GDM1 (cell line): ENCODE results near the gene EEF2.
"Not testable (repeated sequence)": the region's sequence is repeated elsewhere in the genome, so short reads cannot be mapped to it uniquely, and the experiment has no call there.

Source experiments
- DNase-seq: peaks from one replicate; lab custom pipeline; 2025; lab: John Stamatoyannopoulos, UW

EEF2 gene

DNA sequence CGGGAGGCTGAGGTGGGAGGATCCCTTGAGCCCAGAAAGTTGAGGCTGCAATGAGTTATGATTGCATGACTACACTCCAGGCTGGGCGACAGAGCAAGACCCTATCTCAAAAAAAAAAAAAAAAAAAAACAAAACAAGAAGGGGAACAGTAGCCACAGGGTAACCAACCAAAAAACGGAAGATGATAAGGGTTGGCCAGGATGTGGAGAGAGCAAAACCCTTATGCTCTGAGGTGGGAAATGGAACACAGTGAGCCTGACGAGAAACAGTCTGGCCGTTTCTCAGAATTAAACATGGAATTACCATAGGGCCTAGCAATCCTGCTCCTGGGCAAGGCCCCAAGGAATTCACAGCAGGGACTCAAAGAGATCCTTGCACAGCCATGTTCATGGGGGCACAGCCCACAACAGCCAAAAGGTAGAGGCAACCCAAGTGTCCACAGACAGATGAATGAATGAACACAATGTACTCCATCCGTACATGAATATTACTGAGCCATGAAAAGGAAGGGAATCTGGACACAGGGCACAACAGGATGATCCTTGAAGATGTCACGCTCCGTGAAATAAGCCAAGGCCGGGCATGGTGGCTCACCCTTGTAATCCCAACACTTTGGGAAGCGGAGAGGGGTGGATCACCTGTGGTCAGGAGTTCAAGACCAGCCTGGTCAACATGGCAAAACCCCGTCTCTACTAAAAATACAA, 41.1 kb downstream of the EEF2 start:
- DNase-seq, result peak; percentile 18

DNA sequence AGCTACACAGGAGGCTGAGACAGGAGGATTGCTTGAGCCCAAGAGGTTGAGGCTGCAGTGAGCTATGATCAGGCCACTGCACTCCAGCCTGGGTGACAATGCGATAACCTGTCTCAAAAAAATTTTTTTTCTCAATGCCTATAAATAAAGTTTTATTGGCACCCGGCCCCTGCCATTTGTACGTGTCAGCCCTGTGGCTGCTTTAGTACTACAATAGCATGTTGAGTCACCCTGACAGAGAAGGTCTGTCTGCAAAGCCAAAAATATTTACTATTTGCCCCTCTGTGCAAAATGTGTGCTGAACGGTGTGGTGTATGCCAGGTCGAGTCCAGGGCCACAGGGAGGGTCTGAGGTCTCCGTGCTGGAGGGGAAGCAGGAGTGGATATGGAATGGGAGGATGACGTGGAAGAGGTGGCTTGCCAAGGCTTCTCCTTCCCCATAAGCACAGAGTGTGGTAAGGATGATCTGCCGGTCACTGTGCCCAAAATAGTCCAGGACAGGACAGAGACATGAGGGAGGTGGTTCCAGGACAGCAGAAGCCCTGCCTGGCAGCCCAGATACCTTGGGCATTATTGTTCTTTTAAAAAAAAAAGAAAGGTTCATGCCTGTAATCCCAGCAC, 42.4 kb downstream of the EEF2 start:
- DNase-seq, result no peak

DNA sequence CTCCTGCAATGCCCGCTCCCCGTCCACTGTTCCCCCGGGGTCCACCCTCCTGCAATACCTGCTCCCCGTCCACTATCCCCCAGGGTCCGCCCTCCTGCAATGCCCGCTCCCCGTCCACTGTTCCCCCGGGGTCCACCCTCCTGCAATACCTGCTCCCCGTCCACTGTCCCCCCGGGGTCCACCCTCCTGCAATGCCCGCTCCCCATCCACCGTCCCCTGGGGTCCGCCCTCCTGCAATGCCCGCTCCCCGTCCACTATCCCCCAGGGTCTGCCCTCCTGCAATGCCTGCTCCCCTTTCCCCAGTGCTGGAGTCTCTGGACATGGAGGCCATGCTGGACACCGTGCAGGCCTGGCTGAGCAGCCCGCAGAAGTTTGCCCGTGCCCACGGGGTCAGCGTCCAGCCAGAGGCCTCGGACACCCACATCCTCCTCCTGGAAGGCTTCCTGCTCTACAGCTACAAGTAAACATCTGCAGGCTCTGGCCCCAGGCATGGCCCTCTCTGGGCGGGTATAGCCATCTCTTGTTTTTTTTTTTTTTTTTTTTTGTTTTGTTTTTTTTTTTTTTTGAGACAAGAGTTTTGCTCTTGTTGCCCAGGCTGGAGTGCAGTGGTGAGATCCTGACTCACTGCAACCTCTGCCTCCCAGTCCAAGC, 46.8 kb downstream of the EEF2 start:
- DNase-seq, result not testable (repeated sequence)

DNA sequence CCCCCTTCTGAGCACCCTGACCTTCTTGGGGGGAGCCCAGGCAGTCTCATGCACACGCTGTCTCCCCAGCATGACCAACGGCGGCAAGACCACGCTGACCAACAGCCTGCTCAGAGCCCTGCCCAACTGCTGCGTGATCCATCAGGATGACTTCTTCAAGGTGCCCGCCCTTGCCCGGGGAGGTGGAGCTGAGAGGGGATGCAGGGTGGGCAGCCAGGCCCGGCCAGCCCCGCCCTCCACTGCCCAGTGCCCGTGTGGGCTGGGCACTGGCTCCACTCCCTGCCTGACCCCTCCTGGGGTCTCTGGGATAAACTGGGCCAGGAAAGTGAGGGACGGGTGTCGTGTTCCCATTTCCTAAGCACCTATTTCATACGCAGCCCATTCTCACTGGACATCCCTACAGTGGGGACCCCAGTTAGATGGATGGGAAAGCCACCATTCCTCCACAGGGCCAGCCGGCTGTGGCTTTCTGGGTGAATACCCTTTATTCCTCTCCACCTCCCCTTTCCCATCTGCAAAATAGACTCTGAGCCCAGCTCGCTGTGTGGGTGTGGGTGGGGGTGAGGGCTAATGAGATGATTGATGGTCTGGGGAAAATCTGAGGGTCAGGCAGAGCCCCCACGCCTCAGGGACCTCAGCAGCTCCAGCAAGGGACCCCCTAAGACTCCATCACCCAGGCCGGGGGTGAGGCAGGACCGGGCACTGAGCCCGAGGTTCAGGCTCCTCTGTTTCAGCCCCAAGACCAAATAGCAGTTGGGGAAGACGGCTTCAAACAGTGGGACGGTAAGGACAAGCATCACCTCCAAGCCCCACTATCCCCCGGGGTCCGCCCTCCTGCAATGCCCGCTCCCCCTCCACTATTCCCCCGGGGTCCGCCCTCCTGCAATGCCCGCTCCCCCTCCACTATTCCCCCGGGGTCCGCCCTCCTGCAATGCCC, 48.5 kb downstream of the EEF2 start:
- no peak for DNase-seq

DNA sequence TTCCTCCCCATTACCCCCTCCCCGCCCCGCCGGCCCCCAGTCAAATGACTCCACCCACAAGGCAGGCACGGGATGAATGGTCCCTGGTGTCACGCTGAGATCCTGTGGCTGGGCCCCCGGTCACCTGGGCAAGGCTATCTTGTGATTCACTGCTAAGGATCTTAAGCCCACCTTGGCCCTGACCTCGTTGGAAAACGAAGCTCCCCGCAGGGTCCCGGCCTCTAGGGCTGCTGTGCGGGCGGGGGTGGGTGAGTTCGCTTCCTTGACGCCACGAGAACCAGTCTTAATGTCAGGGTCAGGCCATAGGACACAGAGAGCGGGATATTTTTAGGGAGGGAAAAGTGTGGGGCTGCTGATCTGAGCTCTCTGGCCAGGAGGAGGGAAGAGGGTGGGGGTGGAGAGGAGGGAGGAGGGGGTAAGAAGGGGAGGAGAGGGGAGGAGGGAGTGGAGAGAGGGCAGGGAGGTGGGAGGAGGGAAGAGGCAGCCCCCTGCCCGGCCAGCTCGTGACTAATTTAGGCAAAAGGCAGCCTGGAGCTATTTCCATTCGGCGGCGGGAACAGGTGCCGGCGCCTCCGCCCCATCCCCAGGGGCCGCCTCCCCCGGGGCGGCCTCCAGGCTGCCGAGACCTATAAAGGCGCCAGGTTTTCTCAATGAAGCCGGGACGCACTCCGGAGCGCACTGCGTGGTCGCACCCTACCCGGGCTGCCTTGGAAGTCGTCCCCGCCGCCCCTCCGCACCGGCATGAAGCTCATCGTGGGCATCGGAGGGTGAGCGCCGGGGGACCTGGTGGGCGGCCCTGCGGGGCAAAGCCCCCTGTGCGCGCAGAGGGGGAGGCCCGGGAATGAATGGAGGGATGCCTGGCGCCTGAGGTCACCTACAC, 52.1 kb downstream of the EEF2 start, which contains the start of gene NMRK2:
NMRK2 (plus strand) TSS at position 139 of the 880 bp plus-strand sequence; CDS start at position 742, 603 bp downstream.
- DNase-seq, result no peak

DNA sequence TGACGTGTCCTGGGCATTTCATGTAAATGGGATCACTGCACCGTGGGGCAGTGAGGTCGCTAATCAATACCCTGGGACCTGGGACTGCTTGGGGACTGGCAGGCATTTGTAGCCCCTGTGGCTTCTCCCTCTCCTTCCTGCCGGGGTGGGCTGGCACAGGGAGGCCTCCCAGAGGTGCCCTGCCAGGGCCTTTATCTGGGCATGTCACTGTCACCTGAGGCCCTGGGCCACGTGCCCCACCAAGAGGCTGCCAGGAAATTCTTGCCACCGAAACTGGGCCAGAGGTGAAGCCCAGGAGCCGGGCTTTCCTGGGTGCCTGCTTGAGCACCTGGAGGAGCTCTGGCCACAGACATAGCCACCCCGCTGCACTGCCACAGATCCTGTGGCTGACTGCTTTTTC, 54.2 kb downstream of the EEF2 start:
- no peak for DNase-seq
